ENCODE results near the gene ABCD3.

Gene ABCD3

DNA sequence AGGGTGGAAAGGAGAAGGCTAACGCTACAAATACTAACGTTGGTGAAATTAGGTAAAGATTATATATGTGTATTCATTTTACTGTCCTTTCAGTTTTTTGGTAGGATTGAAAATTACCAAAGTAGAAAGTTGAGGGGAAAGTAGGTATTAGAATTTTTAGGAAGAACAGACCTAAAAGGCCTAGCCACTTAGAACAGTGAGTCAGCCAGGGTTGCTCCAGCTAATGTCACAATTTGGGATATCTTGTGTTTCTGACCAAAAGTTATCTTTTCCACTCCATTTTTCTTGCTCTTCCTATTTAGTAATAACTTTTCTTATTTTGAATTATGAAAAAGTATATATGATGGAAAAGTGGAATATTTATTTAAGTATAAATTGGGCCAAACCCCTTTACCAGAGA is 83.2 kb downstream of the ABCD3 start:
- Histone ChIP-seq H4K20me1 (no peaks in the 10 kb centered on the region), H3K27me3 (no peaks in the 10 kb centered on the region), H3K4me3 (no peak overlapping the region), H3K9me3 (no peaks in the 10 kb centered on the region), H3K27ac (no peak overlapping the region), H3K36me3 (peaks cover 46% of the 10 kb centered on the region), H3K4me1 (no peaks in the 10 kb centered on the region), H3K9ac (no peak overlapping the region), H3K4me2 (no peak overlapping the region)
- no peak for TF ChIP-seq Cebpa-rat (IDR thresholded peaks at IDR 0.05)

DNA sequence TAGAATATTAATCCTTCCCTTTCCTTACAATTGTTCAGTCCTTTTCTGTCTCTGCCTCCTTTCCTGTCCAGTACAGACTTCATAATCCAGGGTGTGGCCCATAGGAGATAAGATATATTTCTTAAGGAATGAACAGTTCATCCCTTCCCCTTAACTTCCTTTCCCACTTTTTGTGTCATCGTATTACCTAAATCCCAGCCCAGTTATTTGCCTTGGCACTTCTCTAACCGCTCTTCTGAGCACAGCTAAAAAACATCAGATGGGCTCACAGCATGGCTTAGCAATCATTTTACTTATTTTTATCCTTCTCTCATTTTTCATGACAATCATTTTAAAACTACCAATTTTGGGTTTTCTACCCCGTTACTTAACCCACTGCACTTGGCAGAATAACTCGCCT is 83.7 kb downstream of the ABCD3 start:
- no peak overlapping the region for H3K4me3 ChIP-seq
- no peaks in the 10 kb centered on the region for H3K4me1 ChIP-seq
- no peaks in the 10 kb centered on the region for H4K20me1 ChIP-seq
- H3K27ac ChIP-seq: no peak overlapping the region
- H3K36me3 ChIP-seq: peaks cover 48% of the 10 kb centered on the region
- H3K9me3 ChIP-seq: no peaks in the 10 kb centered on the region
- no peaks in the 10 kb centered on the region for H3K27me3 ChIP-seq
- no peak for TF ChIP-seq Cebpa-rat (IDR thresholded peaks at IDR 0.05)
- H3K4me2 ChIP-seq: no peak overlapping the region
- no peak overlapping the region for H3K9ac ChIP-seq

- Histone ChIP-seq H3K27ac (no peak overlapping the region), H3K36me3 (peaks cover 48% of the 10 kb centered on the region), H3K9me3 (no peaks in the 10 kb centered on the region)
Measured at GRCh38 chr1:94503153-94503552, 85.0 kb downstream of the ABCD3 start.

DNA sequence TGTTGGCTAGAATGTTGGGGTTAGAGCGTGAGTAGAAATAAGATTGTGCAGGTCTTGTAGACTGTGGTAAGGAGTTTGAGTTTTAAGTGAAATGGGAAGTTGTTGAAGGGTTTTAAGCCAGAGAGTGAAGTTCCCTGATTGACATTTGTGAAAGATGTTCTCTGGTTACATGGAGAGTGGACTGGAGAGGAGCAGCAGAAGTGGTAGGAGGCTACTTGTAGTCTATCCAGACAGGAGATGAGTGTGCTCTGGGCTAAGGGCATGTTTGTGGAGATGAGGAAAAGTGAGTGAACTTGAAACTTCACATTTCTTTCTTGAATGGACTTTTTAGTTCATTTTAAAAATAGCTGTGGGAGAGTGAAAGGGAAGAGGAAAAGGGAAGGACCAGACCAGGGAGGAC is 86.4 kb downstream of the ABCD3 start:
- Histone ChIP-seq H3K36me3 (peaks cover 38% of the 10 kb centered on the region), H3K4me3 (no peak overlapping the region), H4K20me1 (no peaks in the 10 kb centered on the region), H3K4me2 (no peak overlapping the region), H3K27ac (no peak overlapping the region), H3K4me1 (no peaks in the 10 kb centered on the region), H3K9ac (no peak overlapping the region), H3K27me3 (no peaks in the 10 kb centered on the region), H3K9me3 (no peaks in the 10 kb centered on the region)
- TF ChIP-seq Cebpa-rat (IDR thresholded peaks at IDR 0.05): no peak

More at GRCh38 chr1:94503153-94503552, 85.0 kb downstream of the ABCD3 start:
- Histone ChIP-seq H4K20me1 (no peaks in the 10 kb centered on the region), H3K27me3 (no peaks in the 10 kb centered on the region), H3K4me2 (no peak overlapping the region), H3K9ac (no peak overlapping the region), H3K4me3 (no peak overlapping the region), H3K4me1 (no peaks in the 10 kb centered on the region)
- no peak for TF ChIP-seq Cebpa-rat (IDR thresholded peaks at IDR 0.05)

DNA sequence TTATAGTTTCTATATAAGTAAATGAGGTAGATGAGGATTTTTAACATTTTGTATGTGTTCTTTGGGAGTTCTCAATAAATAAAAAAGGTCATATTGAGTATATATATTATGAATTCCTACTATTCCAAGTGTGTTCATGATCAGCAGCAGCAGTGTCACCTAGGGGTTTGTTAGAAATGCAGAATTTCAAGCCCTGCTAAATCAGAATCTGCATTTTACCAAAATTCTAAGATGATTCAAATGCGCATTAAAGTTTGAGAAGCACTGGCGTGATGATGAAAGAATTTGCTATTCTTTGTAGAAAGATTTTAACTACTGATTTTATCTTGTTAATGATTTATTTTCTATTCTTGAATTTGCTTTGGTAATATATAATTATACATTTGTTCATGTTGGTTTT is 94.6 kb downstream of the ABCD3 start:
- no peaks in the 10 kb centered on the region for H3K9me3 ChIP-seq
- no peak overlapping the region for H3K4me3 ChIP-seq
- no peaks in the 10 kb centered on the region for H4K20me1 ChIP-seq
- TF ChIP-seq Cebpa-rat (IDR thresholded peaks at IDR 0.05): no peak
- H3K27me3 ChIP-seq: no peaks in the 10 kb centered on the region
- H3K4me1 ChIP-seq: no peaks in the 10 kb centered on the region
- H3K27ac ChIP-seq: no peak overlapping the region
- H3K36me3 ChIP-seq: no peaks in the 10 kb centered on the region
- no peak overlapping the region for H3K9ac ChIP-seq
- no peak overlapping the region for H3K4me2 ChIP-seq

DNA sequence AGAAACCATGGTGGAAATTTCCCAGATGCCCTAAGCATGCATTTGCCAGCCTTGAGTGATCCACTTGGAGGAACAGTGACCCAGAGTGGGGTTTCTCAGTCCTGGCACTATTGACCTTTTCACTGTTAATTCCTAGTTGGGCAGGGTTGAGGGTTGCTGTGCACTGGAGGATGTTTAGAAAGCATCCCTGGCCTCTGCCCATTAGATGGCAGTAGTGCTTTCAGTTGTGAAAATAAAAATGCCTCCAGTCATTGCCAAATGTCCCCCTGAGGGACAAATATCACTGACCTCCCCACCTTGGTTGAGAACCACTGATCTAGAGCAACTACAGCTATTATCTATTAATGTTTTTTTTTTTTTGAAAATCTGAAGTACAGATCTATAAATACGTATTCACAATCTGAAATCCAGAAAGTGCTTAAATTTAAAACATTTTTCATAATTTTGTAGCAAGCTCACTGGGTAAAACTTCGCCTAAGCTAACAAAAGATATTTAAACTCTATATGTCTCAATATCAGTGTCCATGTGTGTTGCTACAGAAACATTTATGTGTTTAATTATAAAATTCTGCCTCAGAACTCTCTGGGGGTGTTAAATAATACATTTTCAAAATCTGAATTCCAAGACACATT is 96.0 kb downstream of the ABCD3 start:
- no peak overlapping the region for H3K4me3 ChIP-seq
- no peaks in the 10 kb centered on the region for H3K36me3 ChIP-seq
- no peaks in the 10 kb centered on the region for H3K27me3 ChIP-seq
- H3K4me1 ChIP-seq: no peaks in the 10 kb centered on the region
- H3K9me3 ChIP-seq: no peaks in the 10 kb centered on the region
- no peak overlapping the region for H3K9ac ChIP-seq
- H3K27ac ChIP-seq: no peak overlapping the region
- H4K20me1 ChIP-seq: no peaks in the 10 kb centered on the region
- no peak for TF ChIP-seq Cebpa-rat (IDR thresholded peaks at IDR 0.05)
- no peak overlapping the region for H3K4me2 ChIP-seq

- H4K20me1 ChIP-seq: no peaks in the 10 kb centered on the region
- no peaks in the 10 kb centered on the region for H3K27me3 ChIP-seq
- no peak overlapping the region for H3K4me2 ChIP-seq
- no peaks in the 10 kb centered on the region for H3K36me3 ChIP-seq
- no peak overlapping the region for H3K4me3 ChIP-seq
- H3K4me1 ChIP-seq: no peaks in the 10 kb centered on the region
- no peak for TF ChIP-seq Cebpa-rat (IDR thresholded peaks at IDR 0.05)
- no peak overlapping the region for H3K9ac ChIP-seq
- H3K9me3 ChIP-seq: no peaks in the 10 kb centered on the region
- no peak overlapping the region for H3K27ac ChIP-seq
Measured at GRCh38 chr1:94515296-94515947, 97.2 kb downstream of the ABCD3 start.

- Histone ChIP-seq H3K4me3 (no peak overlapping the region), H3K9ac (no peak overlapping the region), H3K27ac (no peak overlapping the region), H3K4me2 (no peak overlapping the region), H4K20me1 (no peaks in the 10 kb centered on the region), H3K27me3 (no peaks in the 10 kb centered on the region), H3K36me3 (no peaks in the 10 kb centered on the region), H3K9me3 (no peaks in the 10 kb centered on the region), H3K4me1 (no peaks in the 10 kb centered on the region)
- TF ChIP-seq Cebpa-rat (IDR thresholded peaks at IDR 0.05): no peak
Measured at GRCh38 chr1:94519351-94519750, 101.2 kb downstream of the ABCD3 start.

- Histone ChIP-seq H3K36me3 (no peaks in the 10 kb centered on the region), H4K20me1 (no peaks in the 10 kb centered on the region), H3K4me2 (no peak overlapping the region), H3K9me3 (no peaks in the 10 kb centered on the region), H3K4me1 (no peaks in the 10 kb centered on the region), H3K4me3 (no peak overlapping the region), H3K27ac (no peak overlapping the region), H3K27me3 (no peaks in the 10 kb centered on the region), H3K9ac (no peak overlapping the region)
- no peak for TF ChIP-seq Cebpa-rat (IDR thresholded peaks at IDR 0.05)
Measured at GRCh38 chr1:94522304-94522703, 104.1 kb downstream of the ABCD3 start.

DNA sequence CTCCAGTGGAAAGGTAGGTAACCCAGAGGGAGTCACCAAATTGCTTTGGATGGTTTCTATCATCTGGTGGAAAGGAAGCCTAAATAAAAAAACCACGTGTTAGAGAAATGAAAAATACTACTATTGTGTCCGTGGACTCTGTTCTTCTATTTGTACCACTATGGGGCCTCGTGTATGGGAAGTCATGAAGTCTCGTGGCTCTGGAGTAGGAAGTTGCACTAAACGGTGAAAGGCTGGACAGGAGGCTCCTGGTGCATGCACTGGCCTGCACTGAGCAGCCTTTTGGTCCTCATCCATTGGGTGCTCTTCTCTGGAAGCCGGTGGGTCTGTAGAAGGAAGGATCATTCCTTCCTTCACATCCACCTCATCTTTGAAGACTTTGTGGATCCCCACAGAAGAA is 106.3 kb downstream of the ABCD3 start:
- TF ChIP-seq Cebpa-rat (IDR thresholded peaks at IDR 0.05): no peak
- Histone ChIP-seq H3K4me3 (no peak overlapping the region), H3K27me3 (no peaks in the 10 kb centered on the region)

More for the DNA sequence above, 106.3 kb downstream of the ABCD3 start:
- Histone ChIP-seq H3K9me3 (no peaks in the 10 kb centered on the region), H4K20me1 (no peaks in the 10 kb centered on the region), H3K4me1 (no peaks in the 10 kb centered on the region), H3K27ac (no peak overlapping the region), H3K4me2 (no peak overlapping the region), H3K36me3 (no peaks in the 10 kb centered on the region), H3K9ac (no peak overlapping the region)
